Cortex of kidney (tissue), 1 donor: Measurements from ENCODE around the gene SEC22A.

Experiments
- DNase-seq: peaks from one replicate; lab custom pipeline; 2025; lab: John Stamatoyannopoulos, UW

The SEC22A gene

GRCh38 chr3:123287962-123288302, 86.2 kb downstream of the SEC22A start:
- no peak for DNase-seq

DNA sequence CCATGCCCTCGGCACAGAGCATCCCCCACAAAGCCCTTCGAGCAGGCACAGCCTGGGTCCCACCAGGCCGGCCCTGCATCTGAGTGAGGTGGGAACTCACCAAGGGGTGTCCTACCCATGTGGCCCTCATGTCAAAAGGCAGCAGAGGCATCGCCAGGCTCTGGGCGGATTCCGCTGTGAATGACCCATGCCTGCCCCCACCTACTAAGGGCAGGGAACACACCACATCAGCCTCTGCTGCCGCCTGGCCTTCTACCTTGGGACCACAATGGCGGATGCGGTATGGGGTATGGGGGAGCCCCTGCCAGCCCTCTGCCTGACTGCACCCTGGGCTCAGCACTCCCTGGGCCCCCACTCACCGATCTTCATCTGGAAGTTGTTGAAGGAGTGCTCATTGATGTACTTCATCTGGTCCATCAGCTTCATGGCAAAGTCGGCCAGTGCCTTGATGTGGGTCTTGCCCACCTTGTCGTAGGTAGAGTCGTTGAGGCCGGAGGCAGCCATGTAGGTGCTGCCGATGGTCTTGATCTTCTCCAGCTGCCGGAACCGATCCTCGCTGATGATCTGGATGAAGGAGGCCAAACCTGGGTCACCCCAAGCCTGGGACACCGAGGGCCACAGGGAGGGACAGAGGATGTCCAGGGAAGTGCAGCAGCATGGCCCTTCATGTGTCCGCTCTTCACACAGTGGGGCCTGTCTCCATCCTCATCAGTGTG, 87.8 kb downstream of the SEC22A start:
- DNase-seq = no peak

- DNase-seq = no peak
These were observed 88.6 kb downstream of the SEC22A start for GRCh38 chr3:123290107-123290930.

DNA sequence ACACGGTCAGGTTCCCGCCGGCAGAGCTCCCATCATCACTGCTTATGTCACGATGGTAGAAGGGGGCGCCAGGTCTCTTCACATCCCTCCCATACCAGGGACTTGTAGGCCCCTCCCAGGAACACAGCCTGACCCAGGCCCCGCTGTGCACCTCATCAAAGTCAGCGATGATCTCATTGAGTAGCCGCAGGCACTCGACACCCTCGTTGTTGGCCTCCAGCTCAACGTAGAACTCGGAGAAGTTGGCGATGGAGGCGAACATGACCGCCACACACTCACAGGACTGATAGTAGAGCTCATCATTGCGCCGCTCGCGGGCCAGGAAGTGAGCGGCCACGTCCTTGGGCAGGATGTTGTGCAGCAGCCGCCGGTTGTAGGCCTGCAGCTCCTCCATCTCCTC, 89.2 kb downstream of the SEC22A start:
- no peak for DNase-seq

DNA sequence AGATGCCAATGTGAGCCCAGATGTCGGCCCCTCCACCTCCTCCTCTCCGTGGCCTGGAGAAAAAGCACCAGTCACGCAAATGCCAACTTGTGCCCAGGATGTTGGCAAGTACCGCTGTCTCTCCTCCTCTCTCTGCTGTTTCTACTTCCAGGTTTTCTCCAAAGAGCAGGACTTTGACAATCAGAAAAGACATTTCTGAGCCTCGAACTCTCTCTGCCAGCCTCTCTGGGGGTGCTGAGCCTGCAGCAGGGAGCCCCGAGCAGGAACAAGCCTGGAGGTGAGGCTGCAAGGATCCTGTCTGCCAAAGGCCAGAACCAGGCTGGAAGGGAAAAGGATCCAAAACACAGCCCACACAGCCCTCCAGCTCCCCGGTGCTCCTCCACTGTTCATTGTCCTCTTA, 89.7 kb downstream of the SEC22A start:
- DNase-seq = no peak

GRCh38 chr3:123292321-123293310, 90.9 kb downstream of the SEC22A start:
- no peak for DNase-seq

GRCh38 chr3:123294296-123294938, 92.7 kb downstream of the SEC22A start:
- DNase-seq = no peak

GRCh38 chr3:123295171-123295900, 93.6 kb downstream of the SEC22A start:
- no peak for DNase-seq

- DNase-seq = no peak
These were observed 94.1 kb downstream of the SEC22A start for GRCh38 chr3:123295901-123296250.

DNA sequence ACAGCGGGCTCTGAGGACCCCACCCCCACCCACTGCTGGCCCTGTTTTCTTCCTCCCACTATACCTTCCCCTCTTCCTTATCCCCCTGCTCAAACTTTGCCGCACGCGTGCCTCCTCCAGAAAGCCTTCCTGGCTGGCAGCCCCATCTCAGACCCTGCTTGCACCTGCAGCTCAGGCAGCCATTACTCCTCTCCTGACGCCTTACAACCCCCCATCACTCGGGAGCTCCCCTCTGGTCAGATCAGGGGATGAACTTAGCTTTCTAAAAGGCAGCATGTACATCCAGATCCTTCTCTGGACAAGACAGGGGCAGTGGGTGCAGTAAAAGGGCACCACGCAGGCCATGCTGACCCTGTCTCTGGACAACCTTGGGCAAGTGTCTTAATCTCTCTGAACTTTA, 94.5 kb downstream of the SEC22A start:
- DNase-seq = no peak

- DNase-seq = no peak
These were observed 95.3 kb downstream of the SEC22A start for GRCh38 chr3:123296836-123297626.

- DNase-seq = no peak
These were observed 95.8 kb downstream of the SEC22A start for GRCh38 chr3:123297627-123297899.

DNA sequence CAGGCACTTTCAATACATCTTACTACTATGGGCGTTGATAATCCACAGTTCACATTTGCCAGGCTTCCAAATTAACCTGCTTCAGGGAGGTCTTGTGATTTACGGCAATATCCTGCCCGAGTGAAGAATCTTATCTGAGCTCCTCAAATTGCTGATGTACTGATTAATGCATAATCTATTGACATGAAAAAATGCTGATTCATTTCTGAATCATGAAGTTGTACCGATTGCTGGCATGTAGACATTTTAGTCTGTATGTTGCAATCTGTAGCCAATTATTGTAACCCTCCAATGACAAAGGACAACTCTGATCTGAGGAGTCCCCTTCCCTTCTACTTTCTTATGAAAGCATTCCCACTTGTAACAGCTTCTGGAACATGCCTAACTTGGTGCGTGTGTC, 97.2 kb downstream of the SEC22A start:
- no peak for DNase-seq

DNA sequence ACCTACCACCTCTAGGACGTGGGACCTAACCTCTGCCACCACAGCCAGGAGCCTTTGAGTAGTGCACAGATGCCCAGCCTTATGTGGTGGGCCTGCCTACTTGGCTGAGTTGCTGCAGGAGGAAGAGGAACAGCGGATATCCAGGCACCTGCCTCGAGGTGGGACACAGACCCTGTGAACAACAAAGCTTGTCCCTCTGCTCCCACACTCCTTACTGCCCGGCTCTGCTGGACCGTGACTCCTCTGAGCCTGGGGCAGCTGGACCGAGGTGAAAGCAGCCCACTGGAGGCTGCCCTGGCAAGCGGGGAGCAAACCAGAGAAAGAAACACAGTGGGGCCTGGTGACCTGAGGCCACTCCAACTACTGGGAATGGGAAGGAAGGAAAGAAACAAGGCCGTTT, 97.8 kb downstream of the SEC22A start:
- no peak for DNase-seq

DNA sequence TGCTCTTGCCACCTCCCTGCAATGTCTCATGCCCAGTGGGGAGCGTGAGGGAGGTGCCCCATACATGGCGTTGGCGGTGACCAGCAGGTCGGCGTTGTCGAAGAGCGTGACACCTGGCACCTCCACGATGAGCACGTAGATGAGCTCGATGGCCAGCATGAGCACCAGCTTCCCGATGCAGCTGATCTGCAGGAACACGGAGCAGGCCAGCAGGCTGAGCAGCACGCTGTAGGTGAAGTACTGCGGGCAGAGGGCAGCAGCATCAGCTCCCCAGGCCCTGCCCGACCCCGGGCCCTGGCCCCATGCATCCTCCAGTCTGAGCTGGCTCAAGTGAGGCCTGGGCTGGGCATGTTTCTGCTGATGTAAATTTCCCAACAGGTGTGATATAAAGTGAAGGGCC, 98.3 kb downstream of the SEC22A start:
- no peak for DNase-seq

GRCh38 chr3:123300583-123300982, 98.8 kb downstream of the SEC22A start:
- no peak for DNase-seq

- DNase-seq = no peak
These were observed 99.8 kb downstream of the SEC22A start for GRCh38 chr3:123301331-123302184.

GRCh38 chr3:123302961-123303360, 101.2 kb downstream of the SEC22A start:
- no peak for DNase-seq

DNA sequence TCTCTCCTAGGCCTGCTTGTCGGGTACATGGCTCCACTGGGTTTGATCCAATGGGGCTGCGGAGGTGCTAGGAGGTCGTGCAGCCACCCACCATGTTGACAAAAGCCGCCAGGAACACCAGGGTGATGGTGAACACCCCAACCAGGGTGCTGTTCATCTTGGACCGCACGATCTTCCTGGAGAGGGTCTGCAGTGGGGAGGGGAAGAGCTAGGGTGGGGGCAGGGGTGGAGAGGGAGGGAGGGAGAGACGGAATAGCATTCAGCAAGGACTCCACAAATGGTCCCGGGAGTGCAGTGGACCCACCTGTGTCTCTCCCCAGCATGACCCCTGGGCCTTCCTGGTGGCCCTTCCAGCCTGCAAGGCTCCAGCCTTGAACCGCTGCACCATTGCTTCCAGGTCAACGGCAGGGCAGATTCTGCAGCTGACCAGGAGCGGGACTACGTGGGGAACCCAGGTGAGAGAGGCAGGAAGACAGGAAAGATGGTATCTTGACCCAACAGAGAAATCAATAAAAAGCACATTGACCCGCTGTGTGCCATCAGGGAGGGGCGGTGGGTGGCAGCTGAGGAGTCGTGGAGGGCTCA, 102.3 kb downstream of the SEC22A start:
- DNase-seq = no peak
